ENCODE data around the gene NUDT14. TPM values are rescaled to one million over a fixed set of nuclear protein-coding genes. Genes with fewer than 3 reads are reported as not detected.

Gene NUDT14
- total and polyA plus RNA-seq, 2 of the 4 experiments (the other 2 are of a cell fraction): 5.6 to 9.3 TPM

- no peak overlapping the region for H2AFZ ChIP-seq (replicated peaks; ENCODE audit: low read length, poor library complexity)
- H2BK5ac ChIP-seq (ENCODE audit: low read depth, low read length, poor library complexity, severe bottlenecking): no peak overlapping the region
- no peak overlapping the region for H4K5ac ChIP-seq (ENCODE audit: low read depth, low read length)
- no peak overlapping the region for H2BK20ac ChIP-seq (ENCODE audit: low read depth, low read length)
- H3K27ac ChIP-seq (ENCODE audit: insufficient read depth, low read length): no peak overlapping the region
- H3K9me3 ChIP-seq (ENCODE audit: control insufficient read depth, insufficient read depth, low read length): peaks cover 14% of the 10 kb centered on the region
- ATAC-seq (ENCODE audit: low read depth): no peak
- H3K9me1 ChIP-seq (ENCODE audit: insufficient read depth, low read length): no peaks in the 10 kb centered on the region
- no peak overlapping the region for H3K56ac ChIP-seq (ENCODE audit: extremely low read depth, insufficient read depth, low read length)
- no peaks in the 10 kb centered on the region for H3K36me3 ChIP-seq (ENCODE audit: control insufficient read depth, insufficient read depth, low read length)
- ChIA-PET POLR2A (ENCODE audit: unreplicated experiment) (no interaction called here), CTCF (no interaction called here)
- no peaks in the 10 kb centered on the region for H3K4me1 ChIP-seq (ENCODE audit: control insufficient read depth, insufficient read depth, low read length)
- in situ Hi-C loops (cut with MboI; ENCODE audit: low sequenced_read_pairs) (no loop called here), intact Hi-C loops (cut with micrococcal nuclease) (no loop called here), dilution Hi-C loops (cut with HindIII; ENCODE audit: low sequenced_read_pairs, unreplicated experiment) (no loop called here)
- no peak overlapping the region for H3K9ac ChIP-seq (ENCODE audit: low read depth, low read length)
- no peak overlapping the region for H3K14ac ChIP-seq (replicated peaks; ENCODE audit: low read depth, low read length)
- H3K27me3 ChIP-seq (ENCODE audit: control insufficient read depth, insufficient read depth, low read length): no peaks in the 10 kb centered on the region
- WGBS, 2 experiments (ENCODE audit: extremely low coverage in 2 of 2, insufficient read length in 1 of 2): 92% methylated on average over 30 of the region's 60 CpGs; no CpG with 5 or more reads in 1 of the 2 experiments
- no peak overlapping the region for H3K4ac ChIP-seq (ENCODE audit: low read depth, low read length)
- no peak overlapping the region for H3K18ac ChIP-seq (ENCODE audit: low read depth, low read length)
- no peak overlapping the region for H3K4me3 ChIP-seq (ENCODE audit: insufficient read depth, low read depth, low read length)
- H2AK5ac ChIP-seq (ENCODE audit: low read depth, low read length): no peak overlapping the region
- H2AK9ac ChIP-seq (replicated peaks; ENCODE audit: low read depth, low read length, poor library complexity): peak overlapping the region; percentile 72
- TF ChIP-seq CTCF (conservative IDR thresholded peaks at IDR 0.05; ENCODE audit: low read depth, low read length) (no peak), SMC3 (IDR thresholded peaks at IDR 0.05; ENCODE audit: low read depth, low read length) (no peak), MXI1 (IDR thresholded peaks at IDR 0.05; ENCODE audit: borderline replicate concordance, low read depth, low read length) (no peak), RCOR1 (IDR thresholded peaks at IDR 0.05; ENCODE audit: insufficient replicate concordance, low read length) (no peak), RAD21 (IDR thresholded peaks at IDR 0.05; ENCODE audit: low read length) (no peak), POLR2A (IDR thresholded peaks at IDR 0.05; ENCODE audit: low read depth, low read length) (no peak), ELK1 (IDR thresholded peaks at IDR 0.05; ENCODE audit: borderline replicate concordance, low read depth, low read length) (no peak)
- H4K20me1 ChIP-seq (ENCODE audit: insufficient read depth, low read length): no peaks in the 10 kb centered on the region
- H3K79me1 ChIP-seq (ENCODE audit: low read depth in 1 of 2, low read length in 2 of 2): no peaks in the 10 kb centered on the region
- H4K8ac ChIP-seq (ENCODE audit: low read depth in 2 of 2, low read length in 2 of 2): no peak overlapping the region
- DNase-seq: no peak
- BruUV-seq (replicated peaks): no TSS peak
- H3K4me2 ChIP-seq (ENCODE audit: low read depth, low read length): no peak overlapping the region
- no peak overlapping the region for H2BK15ac ChIP-seq (ENCODE audit: low read depth, low read length)
- no peak overlapping the region for H3K23ac ChIP-seq (ENCODE audit: low read depth, low read length)
- H2BK120ac ChIP-seq (ENCODE audit: low read depth, low read length): no peak overlapping the region
- no peak overlapping the region for H4K91ac ChIP-seq (ENCODE audit: insufficient read depth, low read depth, low read length)
Observed at GRCh38 chr14:105142651-105143450, 38.3 kb downstream of the NUDT14 start.
